ENCODE results near the gene TFEB. TPM values are rescaled to one million over a fixed set of nuclear protein-coding genes. Genes with fewer than 3 reads are reported as not detected.

TFEB gene
- total and polyA plus RNA-seq, 2 of the 8 experiments (the other 6 are each of a cell fraction or from before 2014, with no cell fraction given): 2.3 to 6.7 TPM

DNA sequence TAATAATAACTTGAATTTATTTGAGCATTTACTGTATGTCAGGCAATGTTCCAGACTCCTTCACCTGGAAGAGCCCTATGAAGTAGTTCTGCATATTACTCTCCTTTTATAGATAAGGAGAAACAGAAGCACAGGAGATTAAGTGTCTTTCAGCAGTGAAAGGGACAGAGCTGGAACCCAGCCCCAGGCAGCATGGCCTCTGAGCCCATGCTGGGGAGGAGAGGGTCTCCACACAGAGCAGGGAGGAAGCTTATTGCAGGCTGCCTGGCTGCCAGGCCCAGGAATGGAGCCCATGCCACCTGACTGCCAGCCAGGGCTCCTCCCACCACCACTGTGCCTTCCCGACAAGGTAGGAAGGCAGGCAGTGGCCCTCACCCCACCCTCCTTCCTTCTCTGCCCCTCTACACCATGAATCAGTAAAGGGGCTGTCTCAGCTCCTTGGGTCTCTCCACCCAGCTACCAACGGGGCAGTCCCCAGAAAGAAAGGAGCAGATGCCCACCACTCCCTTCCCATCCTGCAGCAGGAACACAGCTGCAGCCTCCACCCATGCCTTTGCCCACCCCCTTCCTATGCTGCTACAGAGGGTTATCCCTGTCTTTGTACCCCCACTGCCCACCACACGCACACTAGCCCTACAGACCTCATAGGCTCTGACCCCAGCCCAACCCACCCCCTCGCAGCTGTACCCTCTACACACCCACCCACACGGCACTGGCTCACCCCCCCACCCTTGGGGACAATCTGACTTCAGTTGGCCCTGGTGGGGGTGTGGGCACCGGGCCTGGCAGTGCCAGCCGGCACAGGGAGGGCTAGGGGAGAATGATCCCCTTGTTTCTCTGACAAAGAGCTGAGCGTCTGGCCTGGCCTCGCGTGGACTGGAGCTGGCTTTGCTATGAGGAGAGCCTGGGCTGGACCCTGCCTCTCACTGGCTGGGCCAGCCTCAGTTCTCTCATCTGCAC, 41.8 kb downstream of the TFEB start (continued):
- TF ChIP-seq, protein P1, sequence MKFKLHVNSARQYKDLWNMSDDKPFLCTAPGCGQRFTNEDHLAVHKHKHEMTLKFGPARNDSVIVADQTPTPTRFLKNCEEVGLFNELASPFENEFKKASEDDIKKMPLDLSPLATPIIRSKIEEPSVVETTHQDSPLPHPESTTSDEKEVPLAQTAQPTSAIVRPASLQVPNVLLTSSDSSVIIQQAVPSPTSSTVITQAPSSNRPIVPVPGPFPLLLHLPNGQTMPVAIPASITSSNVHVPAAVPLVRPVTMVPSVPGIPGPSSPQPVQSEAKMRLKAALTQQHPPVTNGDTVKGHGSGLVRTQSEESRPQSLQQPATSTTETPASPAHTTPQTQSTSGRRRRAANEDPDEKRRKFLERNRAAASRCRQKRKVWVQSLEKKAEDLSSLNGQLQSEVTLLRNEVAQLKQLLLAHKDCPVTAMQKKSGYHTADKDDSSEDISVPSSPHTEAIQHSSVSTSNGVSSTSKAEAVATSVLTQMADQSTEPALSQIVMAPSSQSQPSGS (IDR thresholded peaks at IDR 0.05; ENCODE audit: low read length): no peak
- TF ChIP-seq SUZ12 (IDR thresholded peaks at IDR 0.05; ENCODE audit: low read length): no peak
- no peak for TF ChIP-seq CBX5 (IDR thresholded peaks at IDR 0.05; ENCODE audit: low read depth, low read length)
- no peak for TF ChIP-seq SIX5 (IDR thresholded peaks at IDR 0.05; ENCODE audit: low read depth, low read length)
- TF ChIP-seq RFX5 (IDR thresholded peaks at IDR 0.05; ENCODE audit: borderline replicate concordance, low read depth, low read length): no peak
- no peak for TF ChIP-seq JUN (IDR thresholded peaks at IDR 0.05; ENCODE audit: low read depth, low read length)
- no peak for TF ChIP-seq CREB1 (IDR thresholded peaks at IDR 0.05)
- TF ChIP-seq, protein P2, sequence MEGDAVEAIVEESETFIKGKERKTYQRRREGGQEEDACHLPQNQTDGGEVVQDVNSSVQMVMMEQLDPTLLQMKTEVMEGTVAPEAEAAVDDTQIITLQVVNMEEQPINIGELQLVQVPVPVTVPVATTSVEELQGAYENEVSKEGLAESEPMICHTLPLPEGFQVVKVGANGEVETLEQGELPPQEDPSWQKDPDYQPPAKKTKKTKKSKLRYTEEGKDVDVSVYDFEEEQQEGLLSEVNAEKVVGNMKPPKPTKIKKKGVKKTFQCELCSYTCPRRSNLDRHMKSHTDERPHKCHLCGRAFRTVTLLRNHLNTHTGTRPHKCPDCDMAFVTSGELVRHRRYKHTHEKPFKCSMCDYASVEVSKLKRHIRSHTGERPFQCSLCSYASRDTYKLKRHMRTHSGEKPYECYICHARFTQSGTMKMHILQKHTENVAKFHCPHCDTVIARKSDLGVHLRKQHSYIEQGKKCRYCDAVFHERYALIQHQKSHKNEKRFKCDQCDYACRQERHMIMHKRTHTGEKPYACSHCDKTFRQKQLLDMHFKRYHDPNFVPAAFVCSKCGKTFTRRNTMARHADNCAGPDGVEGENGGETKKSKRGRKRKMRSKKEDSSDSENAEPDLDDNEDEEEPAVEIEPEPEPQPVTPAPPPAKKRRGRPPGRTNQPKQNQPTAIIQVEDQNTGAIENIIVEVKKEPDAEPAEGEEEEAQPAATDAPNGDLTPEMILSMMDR (IDR thresholded peaks at IDR 0.05; ENCODE audit: control extremely low read depth in 1 of 3, insufficient read depth in 1 of 3, low read depth in 1 of 3, low read length in 3 of 3): no peak
